ENCODE measurements around the gene CALN1.

Gene CALN1

DNA sequence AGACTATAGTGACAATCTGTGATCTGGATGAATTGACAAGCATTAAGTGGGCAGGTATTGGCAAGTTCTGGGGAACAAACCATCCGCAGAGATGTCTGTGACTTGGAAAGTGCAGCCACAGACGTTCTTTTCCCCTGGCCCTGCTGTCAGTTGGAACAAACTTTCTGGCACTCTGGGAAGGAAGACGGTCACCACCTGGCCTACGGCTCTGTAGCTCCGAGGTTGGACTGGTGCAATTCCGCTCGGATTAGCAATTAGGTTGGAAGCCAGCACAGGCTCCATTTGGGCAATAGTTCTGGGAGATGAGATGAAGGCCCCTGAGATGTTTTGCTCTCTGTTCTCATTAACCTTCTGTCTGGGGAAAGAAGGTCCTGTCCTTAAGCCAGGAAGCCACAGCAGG, 437.5 kb downstream of the CALN1 start:
- DNase-seq (ENCODE audit: low spot score) (no peak), ATAC-seq (ENCODE audit: low read depth) (no peak)
- no peaks in the 10 kb centered on the region for H3K9me3 ChIP-seq (ENCODE audit: severe bottlenecking)
- no peaks in the 10 kb centered on the region for H3K4me1 ChIP-seq (ENCODE audit: insufficient read depth, poor library complexity, severe bottlenecking)
- no peak overlapping the region for H3K4me3 ChIP-seq (ENCODE audit: severe bottlenecking)
- no peaks in the 10 kb centered on the region for H3K36me3 ChIP-seq (ENCODE audit: low read depth)
- TF ChIP-seq, protein P1, sequence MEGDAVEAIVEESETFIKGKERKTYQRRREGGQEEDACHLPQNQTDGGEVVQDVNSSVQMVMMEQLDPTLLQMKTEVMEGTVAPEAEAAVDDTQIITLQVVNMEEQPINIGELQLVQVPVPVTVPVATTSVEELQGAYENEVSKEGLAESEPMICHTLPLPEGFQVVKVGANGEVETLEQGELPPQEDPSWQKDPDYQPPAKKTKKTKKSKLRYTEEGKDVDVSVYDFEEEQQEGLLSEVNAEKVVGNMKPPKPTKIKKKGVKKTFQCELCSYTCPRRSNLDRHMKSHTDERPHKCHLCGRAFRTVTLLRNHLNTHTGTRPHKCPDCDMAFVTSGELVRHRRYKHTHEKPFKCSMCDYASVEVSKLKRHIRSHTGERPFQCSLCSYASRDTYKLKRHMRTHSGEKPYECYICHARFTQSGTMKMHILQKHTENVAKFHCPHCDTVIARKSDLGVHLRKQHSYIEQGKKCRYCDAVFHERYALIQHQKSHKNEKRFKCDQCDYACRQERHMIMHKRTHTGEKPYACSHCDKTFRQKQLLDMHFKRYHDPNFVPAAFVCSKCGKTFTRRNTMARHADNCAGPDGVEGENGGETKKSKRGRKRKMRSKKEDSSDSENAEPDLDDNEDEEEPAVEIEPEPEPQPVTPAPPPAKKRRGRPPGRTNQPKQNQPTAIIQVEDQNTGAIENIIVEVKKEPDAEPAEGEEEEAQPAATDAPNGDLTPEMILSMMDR (IDR thresholded peaks at IDR 0.05; ENCODE audit: poor library complexity, severe bottlenecking), result no peak
- no peak overlapping the region for H3K27ac ChIP-seq (ENCODE audit: poor library complexity, severe bottlenecking)
- no peaks in the 10 kb centered on the region for H3K27me3 ChIP-seq (ENCODE audit: insufficient read depth, poor library complexity, severe bottlenecking)

DNA sequence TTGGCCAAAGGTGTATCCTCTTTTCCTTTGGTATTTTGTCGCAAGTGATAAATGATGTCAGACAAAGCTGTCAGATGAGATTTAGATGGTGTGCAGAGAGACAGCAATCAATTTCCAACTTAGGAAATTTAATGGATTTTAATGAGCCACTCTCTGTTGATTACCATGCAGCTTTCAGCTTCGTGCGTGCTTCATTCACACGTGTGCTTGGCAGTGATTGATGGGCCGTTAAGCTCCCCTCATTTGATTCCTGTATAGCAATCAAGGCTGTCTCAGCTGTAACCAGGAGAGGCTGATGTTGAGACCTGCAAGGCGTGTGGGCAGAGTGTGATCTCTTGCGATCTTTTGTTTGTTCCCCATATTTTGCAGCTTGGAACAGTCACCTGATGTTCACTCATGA, 439.6 kb downstream of the CALN1 start:
- Histone ChIP-seq H3K4me1 (ENCODE audit: insufficient read depth, poor library complexity, severe bottlenecking) (no peaks in the 10 kb centered on the region), H3K9me3 (ENCODE audit: severe bottlenecking) (no peaks in the 10 kb centered on the region)

DNA sequence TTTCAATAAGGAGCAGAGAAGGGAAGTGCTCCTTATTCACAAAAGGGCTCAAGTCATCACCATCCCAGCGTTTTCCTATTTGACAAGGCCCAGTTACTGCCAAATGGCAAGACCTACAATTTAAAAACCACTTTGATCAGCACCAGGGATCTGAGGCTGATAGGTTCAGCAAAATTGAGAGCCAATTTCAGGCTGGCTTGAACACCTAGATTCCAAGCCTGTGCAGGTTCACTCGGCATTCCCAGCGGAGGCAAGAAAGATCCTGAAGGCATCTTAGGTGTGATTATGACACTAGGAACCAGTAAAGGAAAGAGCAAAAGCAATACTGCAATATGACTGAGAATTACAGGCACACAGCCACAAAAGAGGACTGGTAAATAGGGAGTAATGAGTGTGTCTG, 441.4 kb downstream of the CALN1 start:
- ATAC-seq (ENCODE audit: low read depth) (no peak), DNase-seq (ENCODE audit: low spot score) (no peak)
- no peaks in the 10 kb centered on the region for H3K36me3 ChIP-seq (ENCODE audit: low read depth)
- no peaks in the 10 kb centered on the region for H3K9me3 ChIP-seq (ENCODE audit: severe bottlenecking)
- H3K27ac ChIP-seq (ENCODE audit: poor library complexity, severe bottlenecking), result no peak overlapping the region
- H3K4me1 ChIP-seq (ENCODE audit: insufficient read depth, poor library complexity, severe bottlenecking), result no peaks in the 10 kb centered on the region
- H3K4me3 ChIP-seq (ENCODE audit: severe bottlenecking), result no peak overlapping the region
- TF ChIP-seq, protein P1 (IDR thresholded peaks at IDR 0.05; ENCODE audit: poor library complexity, severe bottlenecking), result no peak
- H3K27me3 ChIP-seq (ENCODE audit: insufficient read depth, poor library complexity, severe bottlenecking), result no peaks in the 10 kb centered on the region

More for the DNA sequence above, 439.6 kb downstream of the CALN1 start:
- H3K27ac ChIP-seq (ENCODE audit: poor library complexity, severe bottlenecking), result no peak overlapping the region
- no peaks in the 10 kb centered on the region for H3K27me3 ChIP-seq (ENCODE audit: insufficient read depth, poor library complexity, severe bottlenecking)
- no peaks in the 10 kb centered on the region for H3K36me3 ChIP-seq (ENCODE audit: low read depth)
- DNase-seq (ENCODE audit: low spot score), result no peak
- ATAC-seq (ENCODE audit: low read depth), result no peak
- no peak overlapping the region for H3K4me3 ChIP-seq (ENCODE audit: severe bottlenecking)
- TF ChIP-seq, protein P1 (IDR thresholded peaks at IDR 0.05; ENCODE audit: poor library complexity, severe bottlenecking), result no peak

DNA sequence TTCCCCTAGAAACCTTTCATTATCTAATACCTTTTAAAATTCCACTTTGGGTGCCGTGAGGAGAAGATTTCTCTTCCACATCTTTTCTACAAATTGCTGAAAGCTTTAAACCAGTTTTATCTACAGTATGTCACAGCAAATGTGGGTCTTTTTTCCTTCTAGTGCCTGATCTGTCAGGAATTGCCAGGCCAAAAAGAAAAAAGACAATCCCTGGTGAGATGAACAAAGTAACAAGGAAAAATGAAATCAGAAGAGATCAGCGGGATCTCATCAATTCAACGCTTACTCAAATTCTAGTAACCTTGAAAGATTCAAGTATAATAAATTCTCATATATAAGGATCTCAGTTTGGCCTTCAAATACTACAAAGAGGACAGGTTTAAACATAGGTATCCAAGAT, 449.5 kb downstream of the CALN1 start:
- ATAC-seq (ENCODE audit: low read depth) (no peak), DNase-seq (ENCODE audit: low spot score) (no peak)
- TF ChIP-seq, protein P1 (IDR thresholded peaks at IDR 0.05; ENCODE audit: poor library complexity, severe bottlenecking), result no peak
- no peaks in the 10 kb centered on the region for H3K27me3 ChIP-seq (ENCODE audit: insufficient read depth, poor library complexity, severe bottlenecking)
- no peaks in the 10 kb centered on the region for H3K36me3 ChIP-seq (ENCODE audit: low read depth)
- H3K4me1 ChIP-seq (ENCODE audit: insufficient read depth, poor library complexity, severe bottlenecking), result no peaks in the 10 kb centered on the region
- no peak overlapping the region for H3K4me3 ChIP-seq (ENCODE audit: severe bottlenecking)
- no peak overlapping the region for H3K27ac ChIP-seq (ENCODE audit: poor library complexity, severe bottlenecking)
- no peaks in the 10 kb centered on the region for H3K9me3 ChIP-seq (ENCODE audit: severe bottlenecking)

DNA sequence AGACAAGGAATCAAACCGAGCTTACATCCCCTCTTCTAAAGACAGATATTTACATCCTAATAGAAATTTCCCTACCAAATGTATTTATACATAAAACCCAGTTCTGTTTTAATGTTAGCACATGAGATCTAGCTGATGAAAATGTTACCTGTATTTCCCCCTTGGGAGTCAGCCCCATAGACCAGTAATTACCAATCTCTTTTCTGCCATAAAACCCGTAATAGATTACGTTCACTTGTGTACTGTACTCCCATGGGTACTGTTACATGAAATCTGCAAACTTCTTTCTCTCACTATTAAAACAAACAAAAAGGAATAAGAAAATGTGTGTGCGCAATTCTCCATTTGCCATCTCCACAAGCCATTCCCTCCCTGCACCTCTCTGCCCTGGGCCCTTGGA, 450.9 kb downstream of the CALN1 start:
- ATAC-seq (ENCODE audit: low read depth), result no peak
- TF ChIP-seq, protein P1 (IDR thresholded peaks at IDR 0.05; ENCODE audit: poor library complexity, severe bottlenecking), result no peak
- no peaks in the 10 kb centered on the region for H3K9me3 ChIP-seq (ENCODE audit: severe bottlenecking)
- no peaks in the 10 kb centered on the region for H3K27me3 ChIP-seq (ENCODE audit: insufficient read depth, poor library complexity, severe bottlenecking)
- H3K27ac ChIP-seq (ENCODE audit: poor library complexity, severe bottlenecking), result no peak overlapping the region
- no peaks in the 10 kb centered on the region for H3K36me3 ChIP-seq (ENCODE audit: low read depth)
- no peaks in the 10 kb centered on the region for H3K4me1 ChIP-seq (ENCODE audit: insufficient read depth, poor library complexity, severe bottlenecking)
- no peak overlapping the region for H3K4me3 ChIP-seq (ENCODE audit: severe bottlenecking)
- DNase-seq (ENCODE audit: low spot score), result no peak

All from RWPE2 (cell line).